NCI-H446 treated with DMSO at 0.1 percent for 48 hours (cell line): Measurements from ENCODE around the gene MPO.

Source experiments
- DNase-seq: peaks from one replicate; lab custom pipeline; 2025; lab: John Stamatoyannopoulos, UW

Gene MPO

GRCh38 chr17:58279736-58280479, 827 bp downstream of the MPO start:
- no peak for DNase-seq

GRCh38 chr17:58279016-58279711, 1.6 kb downstream of the MPO start:
- no peak for DNase-seq

GRCh38 chr17:58278661-58279015, 2.1 kb downstream of the MPO start:
- no peak for DNase-seq

GRCh38 chr17:58277802-58278595, 2.7 kb downstream of the MPO start:
- no peak for DNase-seq

- no peak for DNase-seq
Measured at GRCh38 chr17:58277107-58277801, 3.5 kb downstream of the MPO start.

GRCh38 chr17:58276423-58276822, 4.3 kb downstream of the MPO start:
- no peak for DNase-seq

GRCh38 chr17:58275417-58275816, 5.3 kb downstream of the MPO start:
- DNase-seq, result no peak

GRCh38 chr17:58273453-58274104, 7.2 kb downstream of the MPO start:
- DNase-seq, result no peak

- DNase-seq, result no peak
Measured at GRCh38 chr17:58272367-58273280, 8.1 kb downstream of the MPO start.

- no peak for DNase-seq
Measured at GRCh38 chr17:58271216-58271931, 9.4 kb downstream of the MPO start.

- DNase-seq, result no peak
Measured at GRCh38 chr17:58270476-58271215, 10.1 kb downstream of the MPO start.

GRCh38 chr17:58269557-58270291, 11.0 kb downstream of the MPO start:
- DNase-seq, result no peak

GRCh38 chr17:58268774-58269556, 11.8 kb downstream of the MPO start:
- DNase-seq, result no peak

- no peak for DNase-seq
Measured at GRCh38 chr17:58268326-58268725, 12.4 kb downstream of the MPO start.

GRCh38 chr17:58267347-58268324, 13.1 kb downstream of the MPO start:
- DNase-seq, result no peak
